Kasumi-1 (cell line): ENCODE measurements around the gene DTNBP1.
A peak's percentile ranks its signal among the peaks of the same experiment; 100 is the strongest.
"Not testable (repeated sequence)": the region's sequence is repeated elsewhere in the genome, so short reads cannot be mapped to it uniquely, and the experiment has no call there.

Experiments used
- DNase-seq, 2 experiments: peaks; one replicate each; lab custom pipeline; 2025; lab: John Stamatoyannopoulos, UW

The DTNBP1 gene

DNA sequence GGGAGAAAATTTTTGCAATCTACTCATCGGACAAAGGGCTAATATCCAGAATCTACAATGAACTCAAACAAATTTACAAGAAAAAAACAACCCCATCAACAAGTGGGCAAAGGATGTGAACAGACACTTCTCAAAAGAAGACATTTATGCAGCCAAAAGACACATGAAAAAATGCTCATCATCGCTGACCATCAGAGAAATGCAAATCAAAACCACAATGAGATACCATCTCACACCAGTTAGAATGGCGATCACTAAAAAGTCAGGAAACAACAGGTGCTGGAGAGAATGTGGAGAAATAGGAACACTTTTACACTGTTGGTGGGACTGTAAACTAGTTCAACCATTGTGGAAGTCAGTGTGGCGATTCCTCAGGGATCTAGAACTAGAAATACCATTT lies 4.1 kb upstream of the DTNBP1 start:
- not testable (repeated sequence) for DNase-seq

GRCh38 chr6:15665237-15665636 lies 2.4 kb upstream of the DTNBP1 start:
- DNase-seq: no peak

GRCh38 chr6:15663130-15663871 lies 473 bp upstream of the DTNBP1 start:
- DNase-seq: no peak

DNA sequence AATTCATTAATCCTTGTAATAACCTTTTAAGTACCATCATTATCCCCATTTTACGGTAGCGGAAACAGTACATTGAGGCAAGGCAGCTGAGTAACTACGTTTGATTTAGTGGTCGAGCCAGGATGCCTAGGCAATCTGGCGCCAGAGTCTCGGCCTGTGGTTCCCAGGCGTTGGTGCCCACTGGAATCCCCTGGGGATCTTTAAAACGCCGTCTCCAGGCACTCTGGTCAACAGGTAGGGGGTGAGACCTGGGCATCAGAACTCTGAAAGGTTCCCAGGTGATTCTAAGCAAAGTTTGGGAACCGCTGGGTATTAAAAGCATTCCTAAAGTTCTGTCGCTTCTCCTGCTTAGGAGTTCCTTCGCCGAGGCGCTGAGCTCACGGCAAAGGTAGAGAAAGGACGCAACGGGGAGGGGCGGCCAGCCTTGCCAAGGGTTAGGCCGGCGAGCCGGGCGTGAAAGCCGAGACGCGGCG lies 939 bp downstream of the DTNBP1 start:
- DNase-seq: no peak

- DNase-seq: no peak
These were observed 3.6 kb downstream of the DTNBP1 start for GRCh38 chr6:15659181-15659580.

DNA sequence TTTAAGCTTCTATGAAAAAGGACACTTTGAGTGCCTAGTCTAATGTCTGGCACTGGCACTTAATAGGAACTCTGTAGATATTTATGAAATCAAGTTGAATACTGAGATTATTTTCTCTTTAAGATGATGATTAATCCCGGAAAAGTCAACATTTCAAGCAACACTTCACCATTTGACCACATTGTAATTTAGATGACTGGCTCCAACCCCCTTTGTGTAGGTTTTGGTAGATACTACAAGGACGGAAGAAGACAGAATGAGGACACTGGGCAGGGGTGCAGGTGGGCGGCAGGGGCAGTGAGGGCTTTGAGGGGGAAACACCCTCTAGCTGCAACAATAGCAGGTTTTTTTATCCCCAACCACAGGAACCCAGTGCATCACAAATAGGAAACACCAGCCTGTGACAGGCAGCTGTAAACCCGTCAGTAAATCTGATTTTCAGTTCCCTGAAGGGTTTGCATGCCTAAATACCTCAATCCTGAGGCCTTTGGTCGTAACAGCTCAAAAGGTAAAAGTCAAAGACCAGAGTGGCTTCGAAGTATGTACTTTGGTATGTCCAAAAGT lies 4.6 kb downstream of the DTNBP1 start:
- DNase-seq: no peak

- DNase-seq: no peak
These were observed 5.5 kb downstream of the DTNBP1 start for GRCh38 chr6:15657290-15657689.

DNA sequence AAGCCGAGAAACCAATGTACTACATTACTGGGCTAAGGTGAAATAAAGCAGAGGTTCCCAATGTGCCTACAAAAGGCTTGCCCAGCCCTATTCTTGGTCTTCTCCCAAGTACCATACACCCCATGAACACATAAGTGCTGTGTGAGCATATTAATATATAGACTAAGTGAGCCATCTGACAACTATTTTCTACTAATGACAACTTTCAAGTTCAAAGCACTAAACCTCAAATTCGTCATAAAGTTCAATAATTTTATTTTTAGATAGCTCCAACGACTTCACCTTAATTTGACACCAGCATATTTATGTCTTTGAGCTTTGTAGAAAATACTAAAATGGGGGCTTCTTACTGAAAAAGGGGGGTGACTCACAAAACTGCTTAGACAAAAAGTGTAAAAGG lies 6.7 kb downstream of the DTNBP1 start:
- no peak for DNase-seq

GRCh38 chr6:15654250-15654649 lies 8.6 kb downstream of the DTNBP1 start:
- no peak for DNase-seq

GRCh38 chr6:15653581-15653980 lies 9.2 kb downstream of the DTNBP1 start:
- DNase-seq: no peak

GRCh38 chr6:15650004-15650559 lies 12.7 kb downstream of the DTNBP1 start:
- not testable (repeated sequence) for DNase-seq

GRCh38 chr6:15644904-15645303 lies 17.9 kb downstream of the DTNBP1 start:
- DNase-seq: no peak

GRCh38 chr6:15643542-15643941 lies 19.3 kb downstream of the DTNBP1 start:
- no peak for DNase-seq

- DNase-seq: peak in 1 of 2 experiments; percentile 30
These were observed 20.6 kb downstream of the DTNBP1 start for GRCh38 chr6:15642276-15642675.

DNA sequence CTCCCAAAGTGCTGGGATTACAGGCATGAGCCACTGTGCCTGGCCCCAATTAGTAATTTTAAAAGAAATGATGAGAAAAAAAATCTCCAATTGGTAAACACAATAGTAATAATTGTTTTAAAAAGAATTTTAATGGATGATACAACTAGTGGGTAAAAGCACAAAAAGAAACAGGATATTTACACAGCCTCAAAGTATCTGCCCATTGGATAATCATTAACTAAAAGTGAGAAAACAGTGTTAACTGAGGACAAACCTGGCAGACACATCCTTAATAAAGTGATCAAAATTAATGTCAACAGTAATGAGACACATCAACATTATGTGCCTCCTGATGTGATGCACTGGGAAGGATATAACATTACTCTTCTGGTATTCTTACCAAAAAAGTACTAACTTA lies 24.5 kb downstream of the DTNBP1 start:
- DNase-seq: no peak

GRCh38 chr6:15631432-15631831 lies 31.4 kb downstream of the DTNBP1 start:
- no peak for DNase-seq

- DNase-seq: no peak
These were observed 32.6 kb downstream of the DTNBP1 start for GRCh38 chr6:15630202-15630601.

DNA sequence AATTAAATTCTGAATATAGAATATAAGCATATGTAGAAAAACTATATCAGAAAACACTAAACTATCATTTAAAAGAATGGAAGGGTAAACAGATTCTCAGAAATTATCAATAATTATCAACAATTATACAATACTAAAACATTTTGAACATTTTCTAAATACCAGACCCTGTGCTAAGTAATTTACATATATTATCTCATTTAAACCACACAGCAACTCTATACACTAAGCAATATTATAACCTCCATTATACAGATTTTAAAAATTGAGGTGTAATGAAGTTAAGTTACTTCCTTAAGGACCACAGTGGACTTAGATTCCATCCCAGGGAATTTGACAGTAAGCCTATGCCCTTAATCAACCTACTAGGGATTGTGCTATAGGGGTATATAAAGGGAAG lies 33.3 kb downstream of the DTNBP1 start:
- no peak for DNase-seq

GRCh38 chr6:15628499-15629131 lies 34.2 kb downstream of the DTNBP1 start:
- DNase-seq: no peak

DNA sequence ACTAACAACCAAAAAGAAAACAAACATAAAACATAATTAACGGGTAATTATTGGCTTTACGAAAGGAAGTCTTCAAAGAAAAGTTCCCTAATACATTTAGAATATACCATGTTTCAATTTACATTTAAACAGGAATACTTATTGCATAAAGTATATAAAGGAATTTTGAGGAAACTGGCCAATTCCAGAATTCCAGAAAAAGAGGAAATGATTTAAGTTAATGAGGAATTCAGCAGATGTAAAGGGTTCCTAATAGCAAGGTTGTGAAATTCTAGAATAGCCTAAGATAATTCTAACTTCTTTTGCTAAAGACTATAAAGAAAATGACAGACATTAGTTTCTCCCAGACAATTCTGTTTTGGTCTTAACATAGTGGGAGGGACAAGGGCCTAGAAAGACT lies 35.0 kb downstream of the DTNBP1 start:
- no peak for DNase-seq

- no peak for DNase-seq
These were observed 35.8 kb downstream of the DTNBP1 start for GRCh38 chr6:15626878-15627674.

DNA sequence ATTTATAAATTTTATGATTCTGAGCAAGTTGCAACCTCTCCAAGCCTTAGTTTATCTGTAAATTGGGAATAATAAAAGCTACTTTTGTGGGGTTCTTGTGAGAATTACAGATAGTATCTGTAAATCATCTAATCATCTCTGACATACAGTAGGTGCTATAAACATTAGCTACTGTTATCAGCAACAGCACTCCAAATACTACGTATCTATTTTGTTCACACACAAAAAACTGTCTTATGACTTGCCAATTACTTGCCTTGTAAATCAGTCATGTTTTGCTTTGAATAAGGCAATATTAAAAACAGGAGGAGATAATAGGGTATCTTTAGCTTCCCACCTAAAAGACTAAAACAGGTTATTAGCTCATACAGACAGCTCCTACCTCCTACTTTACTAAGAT lies 36.7 kb downstream of the DTNBP1 start:
- no peak for DNase-seq
